ENCODE measurements around the gene GRAMD2A. TPM values are rescaled to one million over a fixed set of nuclear protein-coding genes. Genes with fewer than 3 reads are reported as not detected.

Gene GRAMD2A
- total RNA-seq, 4 donors from 2014 or later, result 8.8 to 26.9 (median 9.0) TPM

GRCh38 chr15:72135719-72136118 is 61.9 kb downstream of the GRAMD2A start:
- H3K4me1 ChIP-seq, result peaks cover 14 to 15% of the 10 kb centered on the region in 2 donors
- WGBS, 2 donors, result 32 to 54% methylated on average over 2 of the region's 2 CpGs
- H3K27me3 ChIP-seq, result no peaks in the 10 kb centered on the region
- TF ChIP-seq CTCF (IDR thresholded peaks at IDR 0.05) (no peak), POLR2A (IDR thresholded peaks at IDR 0.05) (no peak)
- no peaks in the 10 kb centered on the region for H3K36me3 ChIP-seq
- H3K27ac ChIP-seq, result peak overlapping the region in 1 of 3 donors; percentile 75
- no peaks in the 10 kb centered on the region for H3K9me3 ChIP-seq
- no peak overlapping the region for H3K4me3 ChIP-seq (replicated peaks in 1 of 3)
- intact Hi-C loops (cut with DNase I), result no loop called here
- DNase-seq, result peak in 1 of 2 donors; percentile 64

GRCh38 chr15:72133211-72133610 is 64.4 kb downstream of the GRAMD2A start:
- Histone ChIP-seq H3K27ac (no peak overlapping the region), H3K36me3 (no peaks in the 10 kb centered on the region), H3K4me1 (peaks cover 14% of the 10 kb centered on the region in 2 donors), H3K27me3 (no peaks in the 10 kb centered on the region), H3K4me3 (replicated peaks in 1 of 3) (no peak overlapping the region), H3K9me3 (no peaks in the 10 kb centered on the region)
- 80 to 90% methylated on average over 1 of the region's 1 CpG for WGBS, 2 donors
- TF ChIP-seq POLR2A (IDR thresholded peaks at IDR 0.05) (no peak), CTCF (IDR thresholded peaks at IDR 0.05) (no peak)
- DNase-seq, result no peak
- intact Hi-C loops (cut with DNase I), result no loop called here

GRCh38 chr15:72131922-72132321 is 65.7 kb downstream of the GRAMD2A start:
- Histone ChIP-seq H3K4me1 (peaks cover 14% of the 10 kb centered on the region in 2 donors), H3K36me3 (no peaks in the 10 kb centered on the region)

GRCh38 chr15:72130272-72130671 is 67.3 kb downstream of the GRAMD2A start:
- no peaks in the 10 kb centered on the region for H3K27me3 ChIP-seq
- 91 to 94% methylated on average over 4 of the region's 4 CpGs for WGBS, 2 donors
- H3K4me3 ChIP-seq (replicated peaks in 1 of 3), result no peak overlapping the region
- no peaks in the 10 kb centered on the region for H3K36me3 ChIP-seq
- TF ChIP-seq CTCF (IDR thresholded peaks at IDR 0.05) (no peak), POLR2A (IDR thresholded peaks at IDR 0.05) (no peak)
- intact Hi-C loops (cut with DNase I), result no loop called here
- H3K4me1 ChIP-seq, result peaks cover 0 to 1% of the 10 kb centered on the region in 2 donors
- no peak for DNase-seq
- no peak overlapping the region for H3K27ac ChIP-seq
- H3K9me3 ChIP-seq, result no peaks in the 10 kb centered on the region

More at GRCh38 chr15:72131922-72132321, 65.7 kb downstream of the GRAMD2A start:
- intact Hi-C loops (cut with DNase I), result no loop called here
- no peaks in the 10 kb centered on the region for H3K27me3 ChIP-seq
- no peak for DNase-seq
- H3K9me3 ChIP-seq, result no peaks in the 10 kb centered on the region
- no peak overlapping the region for H3K27ac ChIP-seq
- no peak overlapping the region for H3K4me3 ChIP-seq (replicated peaks in 1 of 3)
- 77 to 82% methylated on average over 3 of the region's 3 CpGs for WGBS, 2 donors
- TF ChIP-seq CTCF (IDR thresholded peaks at IDR 0.05), result no peak
- TF ChIP-seq POLR2A (IDR thresholded peaks at IDR 0.05), result no peak

- DNase-seq, result no peak
- Histone ChIP-seq H3K4me3 (replicated peaks in 1 of 3) (no peak overlapping the region), H3K9me3 (no peaks in the 10 kb centered on the region), H3K27ac (no peak overlapping the region), H3K36me3 (no peaks in the 10 kb centered on the region), H3K27me3 (no peaks in the 10 kb centered on the region), H3K4me1 (peaks cover 0 to 5% of the 10 kb centered on the region in 2 donors)
- no peak for TF ChIP-seq CTCF (IDR thresholded peaks at IDR 0.05)
- no peak for TF ChIP-seq POLR2A (IDR thresholded peaks at IDR 0.05)
- intact Hi-C loops (cut with DNase I), result no loop called here
These were observed 69.2 kb downstream of the GRAMD2A start for GRCh38 chr15:72128359-72128758.
